Pulmonary artery endothelial cell (primary cell): ENCODE results near the gene ATG4A. TPM values are rescaled to one million over a fixed set of nuclear protein-coding genes. Genes with fewer than 3 reads are reported as not detected.

Experiments
- DNase-seq: peaks from one replicate; pipeline ENCODE4 v3.0.0-alpha.2; 2011; ENCODE audit warnings: low read depth, low spot score
- total RNA-seq: library from RNA; depleted of rRNA; stranded (reverse); fragments of >200 nt; gene quantifications from 2 replicates; pipeline ENCODE4 v1.2.3, GENCODE V29; 2014

The ATG4A gene, protein sequence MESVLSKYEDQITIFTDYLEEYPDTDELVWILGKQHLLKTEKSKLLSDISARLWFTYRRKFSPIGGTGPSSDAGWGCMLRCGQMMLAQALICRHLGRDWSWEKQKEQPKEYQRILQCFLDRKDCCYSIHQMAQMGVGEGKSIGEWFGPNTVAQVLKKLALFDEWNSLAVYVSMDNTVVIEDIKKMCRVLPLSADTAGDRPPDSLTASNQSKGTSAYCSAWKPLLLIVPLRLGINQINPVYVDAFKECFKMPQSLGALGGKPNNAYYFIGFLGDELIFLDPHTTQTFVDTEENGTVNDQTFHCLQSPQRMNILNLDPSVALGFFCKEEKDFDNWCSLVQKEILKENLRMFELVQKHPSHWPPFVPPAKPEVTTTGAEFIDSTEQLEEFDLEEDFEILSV
- total RNA-seq: 44.1 and 53.2 TPM in 2 replicates

DNA sequence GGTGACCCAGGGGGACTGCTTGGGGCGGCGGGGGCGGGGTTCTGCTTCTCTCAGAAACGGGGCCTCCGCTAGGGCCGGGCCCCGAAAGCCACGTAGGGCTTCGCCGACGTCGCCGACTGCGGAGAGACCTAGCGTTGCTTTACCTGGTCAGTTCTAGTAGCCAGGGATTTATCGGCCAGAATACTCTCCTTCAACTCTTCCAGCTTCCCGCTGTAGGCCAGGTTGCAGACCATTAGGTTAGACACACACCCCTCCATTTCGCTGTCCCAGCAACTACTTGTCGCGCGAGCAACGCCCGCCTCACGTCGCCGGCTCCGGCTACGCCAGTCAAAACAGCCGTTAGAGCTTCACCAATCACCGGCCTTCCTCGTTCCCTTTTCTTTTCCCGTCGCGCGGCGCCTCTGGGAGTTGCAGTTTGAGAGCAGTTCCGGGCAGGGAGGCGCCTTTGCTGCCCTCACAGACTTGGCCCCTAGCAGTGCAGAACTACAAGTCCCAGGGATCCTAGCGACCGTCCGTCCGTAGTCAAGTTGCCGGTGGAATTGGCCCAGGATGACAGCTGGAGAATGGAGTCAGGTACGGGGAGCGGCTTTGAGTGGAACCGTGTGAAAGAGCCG is at the start of gene ATG4A, which contains the start of gene PSMD10:
Gene ATG4A (plus strand): TSS at position 515 of the 614 bp plus-strand sequence. CDS start 49 bp downstream, at position 564.
Gene PSMD10 (minus strand): TSS at position 279 of the 614 bp plus-strand sequence. CDS start 22 bp downstream, at position 257.
- DNase-seq: peak; percentile 89

DNA sequence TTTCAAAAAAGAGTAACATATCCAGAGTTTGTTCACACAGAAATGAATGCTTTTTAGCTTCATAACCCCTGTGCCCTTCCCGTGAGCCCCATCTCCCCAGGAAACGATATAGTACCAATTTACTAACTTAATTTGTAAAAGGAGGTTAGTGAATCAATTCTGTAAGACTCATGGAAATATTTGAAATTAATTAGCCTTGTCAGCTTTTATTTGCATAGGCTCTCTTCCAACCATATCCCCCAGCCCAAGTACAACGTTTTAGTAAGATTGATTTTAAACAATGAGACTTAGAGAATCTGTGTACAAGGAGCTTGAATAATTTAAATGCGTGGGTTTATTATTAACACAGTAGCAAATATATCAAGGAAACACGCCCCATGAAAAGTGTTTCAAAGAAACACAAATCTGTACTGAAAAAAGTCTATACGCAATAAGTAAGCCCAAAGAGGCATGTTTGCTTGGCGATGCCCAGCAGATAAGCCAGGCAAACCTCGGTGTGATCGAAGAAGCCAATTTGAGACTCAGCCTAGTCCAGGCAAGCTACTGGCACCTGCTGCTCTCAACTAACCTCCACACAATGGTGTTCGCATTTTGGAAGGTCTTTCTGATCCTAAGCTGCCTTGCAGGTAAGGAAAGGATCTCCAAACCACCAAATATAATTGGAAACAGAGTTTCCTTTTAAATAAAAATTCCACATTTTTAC is 46.9 kb upstream of the ATG4A start, which contains the start of gene VSIG1:
Gene VSIG1 (plus strand): TSS at position 512 of the 703 bp plus-strand sequence. CDS start 66 bp downstream, at position 578.
- DNase-seq: no peak

DNA sequence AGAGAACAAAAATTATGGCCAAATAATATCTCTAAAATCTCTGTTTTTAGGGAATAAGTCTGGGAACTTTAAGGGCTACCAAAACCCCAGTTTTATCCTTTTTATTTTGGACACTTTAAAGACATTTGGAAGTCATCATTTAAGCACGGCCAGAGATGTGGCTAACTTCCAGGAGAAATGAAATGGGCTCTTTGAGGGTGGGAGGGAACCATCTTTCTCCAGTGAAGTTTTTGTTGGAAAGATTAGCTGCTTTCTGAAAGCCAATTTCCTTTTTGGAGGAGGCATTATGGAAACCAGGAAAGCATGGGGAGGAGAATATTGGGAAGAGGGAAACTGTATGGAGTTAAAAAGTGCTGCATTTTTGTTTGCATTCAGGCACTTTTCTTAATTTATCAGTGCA is 41.9 kb upstream of the ATG4A start:
- no peak for DNase-seq

DNA sequence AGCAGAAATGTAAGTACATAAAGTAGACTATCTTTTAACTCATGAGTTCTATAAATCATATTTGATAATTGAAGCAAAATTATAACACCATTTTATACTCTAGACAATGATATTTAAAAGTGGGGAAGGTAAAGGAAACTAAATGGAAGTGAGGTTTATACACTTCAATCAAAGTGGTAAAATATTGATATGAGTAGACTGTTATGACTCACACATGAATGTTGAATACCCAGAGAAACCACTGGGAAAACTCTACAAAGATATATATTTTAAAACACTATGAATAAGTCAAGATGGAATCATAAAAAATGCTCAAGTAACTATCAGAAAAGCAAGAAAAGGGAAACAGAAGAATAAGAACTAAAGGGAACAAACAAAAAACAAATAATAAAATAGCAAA is 38.4 kb upstream of the ATG4A start:
- no peak for DNase-seq

DNA sequence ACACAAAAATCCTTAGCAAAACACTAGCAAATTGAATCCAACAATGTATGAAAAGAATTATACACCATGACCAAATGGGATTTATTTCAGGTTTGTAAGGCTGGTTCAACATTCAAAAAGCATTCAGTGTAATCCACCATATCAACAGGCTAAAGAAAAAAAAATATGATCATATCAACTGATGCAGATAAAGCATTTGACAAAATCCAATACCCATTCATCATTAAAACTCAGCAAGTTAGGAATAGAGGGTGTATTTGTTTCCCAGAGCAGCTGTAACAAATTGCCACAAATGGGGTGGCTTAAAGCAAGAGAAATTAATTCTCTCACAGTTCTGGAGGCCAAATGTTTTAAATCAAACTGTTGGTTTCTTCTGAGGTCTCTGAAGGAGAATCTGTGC is 36.0 kb upstream of the ATG4A start:
- no peak for DNase-seq

DNA sequence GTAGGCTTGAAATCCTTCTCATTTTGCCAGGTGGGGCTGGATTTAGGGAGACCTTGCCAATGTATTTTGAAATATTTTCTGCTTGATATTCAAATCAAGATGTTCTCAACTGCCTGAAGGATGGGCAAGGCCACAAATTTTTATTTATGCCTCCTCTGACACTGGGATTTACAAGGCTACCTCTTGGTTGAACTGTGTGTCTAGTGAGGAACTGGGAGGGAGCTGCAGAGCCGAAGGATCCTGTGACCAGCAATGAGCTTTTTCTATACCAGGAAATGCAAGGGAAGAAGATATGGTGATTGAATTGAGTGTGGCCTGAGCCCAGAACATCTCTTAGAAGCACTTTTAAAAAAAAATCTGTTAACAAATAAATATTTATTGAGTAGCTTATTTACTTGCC is 31.8 kb upstream of the ATG4A start:
- DNase-seq: no peak

DNA sequence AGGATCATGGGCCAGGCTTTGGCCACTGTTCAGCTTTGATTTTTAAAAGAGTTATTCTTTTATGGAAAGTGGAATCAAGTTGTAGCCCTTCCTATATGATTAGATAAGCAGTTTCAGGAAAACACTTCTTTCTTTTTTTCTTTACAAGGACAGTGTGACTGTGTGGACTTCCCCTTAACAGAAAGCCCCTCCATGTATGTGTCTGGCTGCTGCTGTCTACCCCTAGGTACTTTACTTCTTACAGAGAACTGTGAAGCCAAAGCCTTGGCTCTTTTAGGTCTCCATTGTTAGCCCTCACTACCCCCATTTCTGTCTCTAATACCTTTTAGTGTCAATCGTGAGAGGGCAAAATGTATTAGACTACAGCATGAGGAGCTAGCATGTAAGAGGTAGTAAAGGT is 27.6 kb upstream of the ATG4A start:
- no peak for DNase-seq

DNA sequence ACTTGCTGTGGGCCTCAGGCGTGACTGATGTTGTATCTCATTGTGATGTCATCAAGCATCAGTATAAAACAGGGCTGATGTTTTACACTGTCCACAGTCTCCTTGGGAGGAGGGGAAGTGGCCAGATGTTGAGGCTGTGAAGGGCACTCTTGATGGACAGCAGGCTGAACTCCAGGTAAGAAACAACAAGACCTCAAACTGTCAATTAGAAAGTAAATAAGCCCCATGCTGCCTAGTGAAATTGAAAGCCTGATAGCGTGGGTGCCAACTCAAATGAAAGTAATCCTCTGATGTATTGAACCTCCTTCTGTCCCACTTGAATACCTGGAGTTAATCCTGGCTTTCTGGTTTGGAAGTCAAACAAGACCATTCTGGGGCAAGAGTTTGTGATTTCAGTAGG is 27.0 kb upstream of the ATG4A start:
- DNase-seq: no peak

DNA sequence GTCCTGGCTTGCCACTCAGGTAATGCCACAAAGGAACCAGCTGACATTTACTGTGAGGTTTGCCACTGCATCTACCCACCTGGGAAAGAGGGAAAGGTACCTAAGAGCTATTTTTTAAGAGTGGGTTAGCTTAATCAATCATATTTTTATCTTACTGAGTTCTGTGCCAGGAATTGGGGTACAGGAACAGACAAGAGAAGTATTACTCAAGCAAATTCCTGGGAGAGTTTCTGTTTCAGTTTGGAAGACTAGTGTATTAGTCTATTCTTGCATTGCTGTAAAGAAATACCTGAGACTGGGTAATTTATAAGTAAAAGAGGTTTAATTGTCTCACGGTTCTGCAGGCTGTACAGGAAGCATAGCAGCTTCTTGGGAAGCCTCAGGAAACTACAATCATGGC is 23.5 kb upstream of the ATG4A start:
- no peak for DNase-seq

DNA sequence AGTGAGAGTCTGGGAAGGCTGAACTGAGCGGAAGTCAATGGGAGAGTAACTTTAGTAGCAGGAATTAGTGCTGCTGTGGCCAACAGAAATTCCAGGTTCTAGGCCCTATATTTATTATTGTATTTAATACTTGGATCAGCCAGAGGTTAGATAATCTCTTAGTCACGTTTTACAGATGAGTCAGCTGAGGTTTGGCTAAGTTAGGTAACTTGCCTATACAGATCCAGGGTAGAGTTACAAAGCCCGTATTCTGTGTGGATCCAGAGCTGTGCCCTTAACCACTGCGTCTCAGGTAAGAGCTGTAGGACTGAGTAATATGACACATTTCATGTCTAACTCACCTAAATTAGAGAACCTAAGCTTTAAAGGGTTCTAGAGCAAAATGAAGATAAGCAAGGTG is 20.7 kb upstream of the ATG4A start:
- no peak for DNase-seq

DNA sequence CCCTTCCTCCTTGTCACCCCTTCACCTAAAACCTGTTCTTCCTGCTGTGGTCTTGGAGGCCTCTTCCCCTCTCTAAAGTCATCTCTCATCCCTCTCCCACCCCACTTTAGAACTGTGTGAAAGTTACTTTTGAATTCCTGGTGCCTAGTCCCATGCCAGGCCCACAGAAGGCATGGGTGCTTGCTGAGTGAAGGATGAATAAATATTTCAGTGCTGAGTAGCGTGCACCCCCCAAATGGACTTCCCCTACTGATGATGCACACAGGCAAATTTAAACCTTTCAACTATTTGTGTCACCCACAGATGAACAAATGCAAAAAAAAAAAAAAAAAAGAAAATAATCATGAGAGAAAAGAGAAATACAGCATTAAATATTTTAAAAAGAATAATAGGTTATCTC is 20.0 kb upstream of the ATG4A start:
- DNase-seq: no peak

DNA sequence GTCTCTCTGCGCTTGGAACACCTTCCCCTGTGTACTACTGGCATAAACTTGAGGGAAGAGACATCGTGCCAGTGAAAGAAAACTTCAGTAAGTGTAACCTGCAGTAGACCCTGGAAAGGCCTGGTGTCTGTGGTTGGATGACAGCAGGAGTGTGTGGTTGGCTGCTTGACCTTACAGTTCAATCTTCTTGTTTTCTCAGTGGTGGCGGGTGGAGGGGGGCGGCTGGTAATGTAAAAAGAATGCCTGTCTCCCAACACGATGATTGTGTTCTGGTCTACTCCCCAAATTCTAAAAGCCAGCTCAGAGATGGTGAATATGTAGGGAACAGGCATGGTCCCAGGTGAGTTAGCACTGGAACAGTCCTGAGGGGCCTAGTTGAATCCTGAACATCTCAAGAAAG is 18.8 kb upstream of the ATG4A start:
- DNase-seq: no peak

DNA sequence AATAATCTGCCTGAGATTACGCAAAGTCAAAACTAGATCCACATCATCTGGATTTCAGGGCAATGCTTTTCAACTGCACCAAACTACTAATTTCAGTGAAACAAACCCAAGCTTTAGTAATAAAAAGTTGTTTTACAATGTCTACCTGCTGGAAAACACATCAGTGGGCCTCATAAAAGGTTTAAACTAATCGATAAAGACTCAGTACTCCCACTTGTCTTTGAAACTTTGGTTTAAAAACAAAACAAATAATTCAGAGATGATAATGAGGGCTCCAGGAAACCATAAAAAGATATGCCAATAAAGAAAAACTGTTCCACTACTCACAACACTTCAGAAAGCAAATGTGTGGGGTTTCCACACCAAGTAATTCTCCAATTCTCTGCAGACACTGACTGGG is 10.5 kb upstream of the ATG4A start:
- no peak for DNase-seq

DNA sequence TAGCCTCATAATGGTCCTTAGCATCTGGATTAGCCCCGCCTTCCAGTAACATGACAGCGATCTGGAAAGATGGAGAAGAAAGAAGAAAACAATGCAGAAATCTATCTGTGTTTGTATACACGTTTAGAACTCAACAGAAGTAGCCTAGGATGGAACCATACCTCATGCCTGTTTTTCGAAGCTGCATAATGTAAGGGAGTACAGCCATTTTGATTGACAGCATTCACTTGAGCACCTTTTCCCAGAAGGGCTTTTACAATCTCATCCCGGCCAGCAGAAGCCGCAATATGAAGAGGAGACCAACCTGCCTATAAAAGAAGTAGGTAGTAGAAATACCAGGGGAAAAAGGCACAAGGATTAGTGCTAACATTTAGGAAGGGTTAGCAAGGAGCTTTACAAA is 3.8 kb upstream of the ATG4A start:
- DNase-seq: no peak

DNA sequence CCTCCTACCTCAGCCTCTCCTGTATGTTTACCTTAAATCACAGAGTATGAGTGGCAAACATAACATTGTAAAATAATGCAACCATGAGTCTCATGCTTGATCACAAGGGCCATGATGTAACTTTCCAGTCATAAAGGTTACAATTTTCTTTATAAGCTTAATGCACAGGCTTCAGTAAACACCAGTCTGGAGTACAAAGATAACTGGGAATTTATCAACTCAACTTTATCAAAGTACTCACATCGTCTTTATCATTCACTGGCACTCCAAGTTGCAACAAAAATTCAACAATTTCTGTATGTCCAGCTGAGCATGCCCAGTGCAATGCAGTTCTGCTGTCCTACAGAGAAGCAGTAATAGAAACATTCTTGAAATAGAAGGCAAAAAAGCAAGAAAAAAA is 3.1 kb upstream of the ATG4A start:
- no peak for DNase-seq

DNA sequence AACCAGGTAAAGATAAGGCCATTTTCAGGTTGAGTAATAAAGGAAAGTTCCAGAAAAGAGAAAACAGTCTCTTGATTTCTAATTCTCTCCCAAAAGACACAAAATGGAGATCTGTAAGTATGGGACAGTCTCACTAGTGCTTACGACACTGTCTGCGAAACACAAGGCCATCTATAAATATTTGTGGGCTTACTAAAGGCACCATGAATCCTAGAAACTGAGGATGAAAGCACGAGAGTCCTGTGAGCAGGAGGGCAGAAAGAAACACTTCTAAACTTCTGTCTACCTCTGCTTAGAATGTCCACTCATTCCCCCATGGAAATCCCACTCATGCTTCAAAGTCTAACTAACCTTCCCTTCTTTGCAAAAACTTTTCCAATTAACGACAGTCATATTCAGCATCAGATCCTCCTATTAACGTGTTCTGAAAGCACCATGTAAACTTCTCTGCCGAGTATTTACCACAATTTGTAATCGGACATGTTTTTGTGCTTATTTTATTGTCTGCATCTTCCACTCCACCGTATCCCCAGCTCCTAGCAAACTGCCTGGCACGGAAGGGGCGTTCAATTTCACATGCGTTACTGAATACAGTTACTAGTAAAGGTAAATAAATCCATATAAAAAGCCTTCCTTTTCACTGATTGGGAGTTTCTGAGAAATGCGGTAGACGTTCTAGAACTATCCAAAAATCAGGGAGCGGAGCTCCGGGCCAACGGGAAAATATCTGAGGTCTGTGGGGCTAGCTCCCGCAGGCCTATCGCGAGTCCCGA is 901 bp upstream of the ATG4A start:
- no peak for DNase-seq

DNA sequence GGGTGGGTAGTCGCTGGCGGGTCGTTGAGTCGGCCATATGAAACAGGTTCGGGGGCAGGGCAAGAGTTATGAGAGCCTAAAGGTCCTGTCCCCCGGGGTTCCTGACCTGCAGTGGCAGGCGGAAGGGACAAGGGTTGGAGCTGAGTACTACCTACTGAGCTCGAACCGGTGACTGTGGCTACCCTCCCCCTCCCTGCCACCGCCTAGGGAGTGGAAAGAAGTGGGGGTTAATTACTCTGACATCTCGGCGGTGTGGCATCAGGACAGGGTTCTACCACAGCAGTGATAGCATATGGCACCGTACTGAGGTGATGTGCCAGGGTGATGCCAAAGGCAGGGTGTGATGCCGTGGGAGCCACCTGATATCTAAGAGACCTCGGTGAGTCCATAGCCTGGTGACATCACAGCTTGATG is 307 bp downstream of the ATG4A start:
- DNase-seq: no peak

DNA sequence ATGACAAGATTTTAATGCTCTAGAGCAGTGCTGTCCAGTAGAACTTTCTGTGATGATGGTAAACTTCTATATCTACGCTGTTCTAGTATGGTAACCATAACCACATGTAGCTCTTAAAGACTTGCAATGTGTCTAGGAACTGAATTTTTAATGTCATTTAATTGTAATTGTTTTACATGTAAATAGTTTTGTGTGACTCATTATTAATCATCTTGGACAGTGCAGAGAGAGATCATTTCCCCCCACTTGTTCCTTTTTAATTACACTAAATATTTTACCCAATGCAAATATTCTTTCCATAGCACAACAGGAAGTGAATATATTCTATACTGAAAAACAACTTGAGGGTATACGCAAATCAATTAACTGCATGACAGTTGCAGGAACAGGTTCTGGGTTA is 5.8 kb downstream of the ATG4A start:
- no peak for DNase-seq

DNA sequence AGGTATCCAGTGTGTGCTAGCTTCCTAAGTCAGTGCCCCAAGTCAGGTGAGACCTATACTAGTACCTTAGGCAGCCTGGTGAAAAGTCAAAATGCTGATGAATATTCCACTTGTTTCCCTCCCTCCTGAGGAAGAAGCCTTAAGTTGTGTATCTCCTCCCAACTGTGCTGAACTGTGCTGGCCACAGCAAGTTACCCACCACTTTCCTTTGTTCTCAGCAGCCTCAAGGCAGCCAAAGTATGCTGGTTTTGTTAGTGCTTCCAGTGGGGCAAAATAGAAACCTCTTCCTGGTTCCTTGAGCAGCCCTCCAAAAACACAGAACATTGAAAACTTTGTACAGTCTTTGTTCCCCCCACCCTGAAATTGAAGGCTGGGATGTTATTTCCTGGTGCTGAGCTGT is 13.9 kb downstream of the ATG4A start:
- no peak for DNase-seq

DNA sequence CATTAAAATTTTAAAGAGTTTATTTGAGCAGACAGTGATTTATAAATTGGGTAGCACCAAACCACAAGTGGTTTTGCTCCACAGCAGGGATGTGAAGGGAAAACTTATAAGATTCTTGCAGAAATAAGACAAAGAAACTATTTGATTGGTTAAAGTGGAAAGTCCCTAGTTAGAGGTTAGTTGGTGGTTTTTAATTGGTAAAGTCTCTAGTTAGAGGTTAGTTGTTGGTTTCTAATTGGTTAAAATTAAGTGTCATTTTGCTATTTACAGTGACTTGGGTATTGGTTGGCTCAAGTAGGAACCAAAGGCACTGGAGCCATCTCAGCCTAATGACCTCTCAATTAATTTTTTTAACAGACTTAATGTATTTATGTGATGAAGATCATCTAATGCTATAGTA is 23.0 kb downstream of the ATG4A start:
- no peak for DNase-seq

DNA sequence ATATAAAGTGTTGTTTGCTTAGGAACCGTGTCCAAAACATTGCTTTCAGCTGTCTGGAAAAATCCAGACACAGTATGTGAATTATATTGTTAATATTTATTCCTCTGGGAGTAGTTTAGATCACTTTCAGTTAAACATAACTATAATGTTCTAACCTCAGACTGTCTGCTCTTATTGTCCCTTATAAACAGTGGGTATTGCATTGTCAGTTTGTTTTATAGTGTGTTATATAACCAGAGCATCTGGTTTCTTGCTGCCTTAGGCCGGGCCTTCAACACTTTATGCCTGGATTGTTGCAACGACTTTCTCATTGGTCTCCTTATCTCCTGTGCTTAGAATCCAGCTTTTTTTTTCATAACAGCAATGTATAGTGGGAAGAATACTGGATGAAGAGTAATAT is 26.4 kb downstream of the ATG4A start:
- no peak for DNase-seq

DNA sequence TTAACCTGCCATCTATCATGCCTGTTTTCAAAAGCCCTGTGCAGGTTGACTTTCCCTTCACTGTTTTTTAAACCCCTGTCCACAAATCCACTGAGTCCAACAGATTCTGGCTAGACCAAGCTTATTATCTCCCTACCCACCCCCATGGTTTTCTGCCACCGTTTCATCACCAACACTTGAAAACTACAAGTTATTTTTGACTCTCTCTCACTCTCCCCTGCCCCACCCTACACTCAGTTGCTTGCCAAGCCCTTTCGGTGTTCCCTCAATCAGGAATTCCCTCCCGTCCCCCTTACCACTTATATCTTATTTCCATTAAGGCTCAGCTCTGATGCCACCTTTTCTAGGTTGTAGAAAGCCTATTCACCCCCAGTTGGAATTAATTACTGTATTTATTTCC is 29.7 kb downstream of the ATG4A start:
- DNase-seq: no peak
